ENCODE results near the gene NCBP2L.
"Not testable (repeated sequence)": the region's sequence is repeated elsewhere in the genome, so short reads cannot be mapped to it uniquely, and the experiment has no call there.

The NCBP2L gene

GRCh38 chrX:107787827-107788226 is 10.3 kb downstream of the NCBP2L start:
- Histone ChIP-seq H3K27me3 (replicated peaks) (no peaks in the 10 kb centered on the region), H3K4me3 (ENCODE audit: low read depth, low read length) (no peak overlapping the region), H3K36me3 (replicated peaks) (no peaks in the 10 kb centered on the region), H3K27ac (no peak overlapping the region)
- TF ChIP-seq CTCF (IDR thresholded peaks at IDR 0.05; ENCODE audit: low read depth, low read length, missing control alignments) = no peak
- DNase-seq = no peak
- in situ Hi-C loops (cut with HindIII; ENCODE audit: low pct_ligation_motif_present, low sequenced_read_pairs) = no loop called here

- Histone ChIP-seq H3K27ac (no peak overlapping the region), H3K27me3 (replicated peaks) (no peaks in the 10 kb centered on the region), H3K4me3 (ENCODE audit: low read depth, low read length) (no peak overlapping the region), H3K36me3 (replicated peaks) (no peaks in the 10 kb centered on the region)
- no peak for DNase-seq
- no peak for TF ChIP-seq CTCF (IDR thresholded peaks at IDR 0.05; ENCODE audit: low read depth, low read length, missing control alignments)
- in situ Hi-C loops (cut with HindIII; ENCODE audit: low pct_ligation_motif_present, low sequenced_read_pairs) = no loop called here
These were observed 26.9 kb downstream of the NCBP2L start for GRCh38 chrX:107804427-107804826.

- TF ChIP-seq CTCF (IDR thresholded peaks at IDR 0.05; ENCODE audit: low read depth, low read length, missing control alignments) = no peak
- no peak overlapping the region for H3K27ac ChIP-seq
- in situ Hi-C loops (cut with HindIII; ENCODE audit: low pct_ligation_motif_present, low sequenced_read_pairs) = no loop called here
These were observed 27.6 kb downstream of the NCBP2L start for GRCh38 chrX:107805179-107805578.

GRCh38 chrX:107810053-107810452 is 32.5 kb downstream of the NCBP2L start:
- DNase-seq; H3K4me3 ChIP-seq (ENCODE audit: low read depth, low read length); H3K27ac ChIP-seq; H3K36me3 ChIP-seq (replicated peaks); H3K27me3 ChIP-seq (replicated peaks); in situ Hi-C loops (cut with HindIII; ENCODE audit: low pct_ligation_motif_present, low sequenced_read_pairs): not testable (repeated sequence)

More at GRCh38 chrX:107805179-107805578, 27.6 kb downstream of the NCBP2L start:
- Histone ChIP-seq H3K4me3 (ENCODE audit: low read depth, low read length) (no peak overlapping the region), H3K36me3 (replicated peaks) (no peaks in the 10 kb centered on the region), H3K27me3 (replicated peaks) (no peaks in the 10 kb centered on the region)
- DNase-seq = no peak

GRCh38 chrX:107818900-107819521 is 41.5 kb downstream of the NCBP2L start:
- Histone ChIP-seq H3K27ac (no peak overlapping the region), H3K27me3 (replicated peaks) (no peaks in the 10 kb centered on the region), H3K36me3 (replicated peaks) (no peaks in the 10 kb centered on the region), H3K4me3 (ENCODE audit: low read depth, low read length) (no peak overlapping the region)
- in situ Hi-C loops (cut with HindIII; ENCODE audit: low pct_ligation_motif_present, low sequenced_read_pairs) = no loop called here
- no peak for TF ChIP-seq CTCF (IDR thresholded peaks at IDR 0.05; ENCODE audit: low read depth, low read length, missing control alignments)
- no peak for DNase-seq

- Histone ChIP-seq H3K4me3 (ENCODE audit: low read depth, low read length) (no peak overlapping the region), H3K36me3 (replicated peaks) (no peaks in the 10 kb centered on the region), H3K27me3 (replicated peaks) (no peaks in the 10 kb centered on the region), H3K27ac (no peak overlapping the region)
- no peak for DNase-seq
- no peak for TF ChIP-seq CTCF (IDR thresholded peaks at IDR 0.05; ENCODE audit: low read depth, low read length, missing control alignments)
- in situ Hi-C loops (cut with HindIII; ENCODE audit: low pct_ligation_motif_present, low sequenced_read_pairs) = no loop called here
These were observed 45.5 kb downstream of the NCBP2L start for GRCh38 chrX:107823042-107823441.

Measured in brain microvascular endothelial cell (primary cell).